A673 (cell line): ENCODE results near the gene IL25.

Experiments used
- CTCF ChIP-seq: fragments of 300-800, 200-600 bp; sonication (generic); conservative IDR thresholded peaks from 2 replicates; pipeline ENCODE4 v1.5.1; 2017; ENCODE audit warnings: low read depth, mild to moderate bottlenecking, antibody characterized with exemption, low read length, moderate library complexity, mixed read lengths
- EZH2 ChIP-seq: fragments of 200-600 bp; sonication (generic); IDR thresholded peaks from 2 replicates; pipeline ENCODE4 v1.6.1; 2017; ENCODE audit warnings: borderline replicate concordance, low read depth, mild to moderate bottlenecking, mixed read lengths, antibody characterized with exemption, low read length; ENCODE audit not compliant: poor library complexity, severe bottlenecking

GRCh38 chr14:23371865-23372264 lies 744 bp upstream of the IL25 start:
- TF ChIP-seq CTCF (no peak), EZH2 (no peak)
